ENCODE data around the gene CC2D2A.

The CC2D2A gene

DNA sequence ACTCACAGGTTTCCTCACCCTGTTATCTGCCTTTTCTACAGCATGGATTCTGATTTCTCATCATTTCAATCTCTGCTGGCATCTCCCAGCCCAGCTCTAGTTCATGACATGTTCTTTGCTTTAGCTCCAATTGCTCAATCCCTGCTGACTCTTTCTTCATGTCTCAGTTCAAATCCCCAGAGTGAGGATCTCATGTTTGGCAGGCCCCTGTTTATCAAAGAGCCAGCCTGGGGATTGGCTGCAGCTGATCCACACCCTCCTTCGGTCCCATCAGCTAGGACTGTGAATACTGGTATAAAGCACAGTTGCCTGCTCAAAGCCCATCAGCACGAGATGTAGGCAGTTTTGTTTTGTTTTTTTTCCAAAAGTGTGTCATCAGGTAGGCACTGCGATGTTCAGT is 14.4 kb upstream of the CC2D2A start:
- TF ChIP-seq, protein P1, sequence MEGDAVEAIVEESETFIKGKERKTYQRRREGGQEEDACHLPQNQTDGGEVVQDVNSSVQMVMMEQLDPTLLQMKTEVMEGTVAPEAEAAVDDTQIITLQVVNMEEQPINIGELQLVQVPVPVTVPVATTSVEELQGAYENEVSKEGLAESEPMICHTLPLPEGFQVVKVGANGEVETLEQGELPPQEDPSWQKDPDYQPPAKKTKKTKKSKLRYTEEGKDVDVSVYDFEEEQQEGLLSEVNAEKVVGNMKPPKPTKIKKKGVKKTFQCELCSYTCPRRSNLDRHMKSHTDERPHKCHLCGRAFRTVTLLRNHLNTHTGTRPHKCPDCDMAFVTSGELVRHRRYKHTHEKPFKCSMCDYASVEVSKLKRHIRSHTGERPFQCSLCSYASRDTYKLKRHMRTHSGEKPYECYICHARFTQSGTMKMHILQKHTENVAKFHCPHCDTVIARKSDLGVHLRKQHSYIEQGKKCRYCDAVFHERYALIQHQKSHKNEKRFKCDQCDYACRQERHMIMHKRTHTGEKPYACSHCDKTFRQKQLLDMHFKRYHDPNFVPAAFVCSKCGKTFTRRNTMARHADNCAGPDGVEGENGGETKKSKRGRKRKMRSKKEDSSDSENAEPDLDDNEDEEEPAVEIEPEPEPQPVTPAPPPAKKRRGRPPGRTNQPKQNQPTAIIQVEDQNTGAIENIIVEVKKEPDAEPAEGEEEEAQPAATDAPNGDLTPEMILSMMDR (IDR thresholded peaks at IDR 0.05; ENCODE audit: insufficient read depth, low read length, poor library complexity, severe bottlenecking), result no peak
- peaks cover 2% of the 10 kb centered on the region; the same call in 1 of the 2 replicates for H3K27me3 ChIP-seq (replicated peaks; ENCODE audit: control insufficient read depth, insufficient read depth, low read length)
- no peaks in the 10 kb centered on the region for H3K36me3 ChIP-seq (ENCODE audit: control insufficient read depth, insufficient read depth, low read length)
- H3K4me3 ChIP-seq (replicated peaks; ENCODE audit: low read depth, low read length), result no peak overlapping the region
- no peak for DNase-seq (ENCODE audit: extremely low read depth, insufficient read length)

DNA sequence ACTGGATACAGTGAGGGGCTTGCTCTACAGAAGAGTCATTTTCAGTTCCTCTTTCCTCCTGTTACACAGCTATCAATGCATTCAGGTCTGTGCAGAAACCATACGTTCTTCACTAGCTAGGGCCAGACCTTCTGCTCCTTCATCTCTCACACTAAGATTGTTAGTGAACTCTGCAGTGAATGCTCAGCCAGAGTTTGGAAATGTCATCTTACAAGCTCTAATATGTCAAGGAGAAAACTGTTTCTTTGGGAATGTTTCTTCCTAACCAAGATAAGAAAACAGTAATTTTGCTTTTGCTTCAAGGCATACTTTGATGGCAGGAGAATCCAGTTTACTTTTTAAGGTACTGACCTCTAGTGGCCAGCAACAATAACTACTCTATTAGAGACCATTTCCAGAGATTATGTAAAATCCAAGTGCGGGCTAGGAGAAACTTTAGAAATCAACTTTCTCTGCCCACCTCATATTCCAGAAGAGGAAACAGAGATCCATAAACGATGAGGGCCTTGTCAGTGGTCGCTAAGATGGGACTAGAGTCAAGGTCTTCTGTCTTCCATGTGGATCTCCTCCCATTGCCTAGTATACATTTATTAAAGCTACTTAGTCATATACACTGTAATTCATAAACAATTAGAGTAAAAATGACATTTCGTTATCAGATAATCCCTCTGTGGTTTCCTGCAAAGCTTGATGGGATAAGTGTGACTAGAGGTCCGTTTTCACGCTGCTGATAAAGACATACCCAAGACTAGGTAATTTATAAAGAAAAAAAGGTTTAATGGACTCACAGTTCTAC is 12.1 kb upstream of the CC2D2A start:
- Histone ChIP-seq H3K27me3 (replicated peaks; ENCODE audit: control insufficient read depth, insufficient read depth, low read length) (peaks cover 2% of the 10 kb centered on the region; the same call in 1 of the 2 replicates), H3K36me3 (ENCODE audit: control insufficient read depth, insufficient read depth, low read length) (no peaks in the 10 kb centered on the region), H3K4me3 (replicated peaks; ENCODE audit: low read depth, low read length) (no peak overlapping the region)
- peak; percentile 26 for DNase-seq (ENCODE audit: extremely low read depth, insufficient read length)
- TF ChIP-seq, protein P1 (IDR thresholded peaks at IDR 0.05; ENCODE audit: insufficient read depth, low read length, poor library complexity, severe bottlenecking), result peak; percentile 75

DNA sequence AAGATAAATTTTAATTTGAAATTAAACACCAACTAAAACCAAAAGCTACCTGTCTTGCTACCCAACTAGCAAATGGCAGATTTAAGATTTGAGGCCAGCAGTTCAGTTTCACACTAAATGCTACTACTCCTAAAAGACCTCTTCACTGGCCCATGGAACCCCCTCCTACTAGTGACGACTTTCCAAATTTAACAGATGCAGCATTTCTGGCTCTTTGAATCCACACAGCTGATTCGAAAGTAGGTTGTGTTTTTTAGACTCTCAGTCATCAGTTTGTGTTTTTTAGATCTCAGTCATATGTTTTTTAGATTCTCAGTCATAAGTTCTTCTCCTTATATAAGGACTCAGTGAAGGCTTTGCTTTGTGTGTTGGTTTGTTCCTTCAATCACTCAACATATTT is 11.1 kb upstream of the CC2D2A start:
- TF ChIP-seq, protein P1 (IDR thresholded peaks at IDR 0.05; ENCODE audit: insufficient read depth, low read length, poor library complexity, severe bottlenecking), result no peak
- H3K36me3 ChIP-seq (ENCODE audit: control insufficient read depth, insufficient read depth, low read length), result no peaks in the 10 kb centered on the region

DNA sequence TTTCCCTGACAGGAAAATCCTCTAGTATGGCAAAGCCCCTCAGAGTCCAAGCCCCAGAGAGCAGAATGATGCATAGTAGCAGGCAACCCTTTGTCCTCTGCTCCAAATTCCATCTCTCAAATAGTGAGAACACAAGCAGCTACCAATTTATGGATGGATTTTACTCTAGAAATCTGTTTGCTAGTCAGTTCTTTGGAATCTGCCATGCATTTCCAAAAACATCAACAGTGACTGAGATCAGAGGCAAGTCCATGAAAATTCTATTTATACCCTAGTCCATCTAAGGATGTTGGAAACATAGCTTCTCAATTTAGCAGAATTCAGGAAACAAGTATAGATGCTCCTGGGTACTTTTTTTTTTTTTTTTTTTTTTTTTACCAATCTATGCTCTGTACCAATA is 10.0 kb upstream of the CC2D2A start:
- DNase-seq (ENCODE audit: extremely low read depth, insufficient read length), result no peak
- Histone ChIP-seq H3K27me3 (replicated peaks; ENCODE audit: control insufficient read depth, insufficient read depth, low read length) (peaks cover 2% of the 10 kb centered on the region; the same call in 1 of the 2 replicates), H3K36me3 (ENCODE audit: control insufficient read depth, insufficient read depth, low read length) (no peaks in the 10 kb centered on the region), H3K4me3 (replicated peaks; ENCODE audit: low read depth, low read length) (no peak overlapping the region)
- TF ChIP-seq, protein P1 (IDR thresholded peaks at IDR 0.05; ENCODE audit: insufficient read depth, low read length, poor library complexity, severe bottlenecking), result no peak

More for the DNA sequence above, 11.1 kb upstream of the CC2D2A start:
- no peak for DNase-seq (ENCODE audit: extremely low read depth, insufficient read length)
- peaks cover 2% of the 10 kb centered on the region; the same call in 1 of the 2 replicates for H3K27me3 ChIP-seq (replicated peaks; ENCODE audit: control insufficient read depth, insufficient read depth, low read length)
- no peak overlapping the region for H3K4me3 ChIP-seq (replicated peaks; ENCODE audit: low read depth, low read length)

DNA sequence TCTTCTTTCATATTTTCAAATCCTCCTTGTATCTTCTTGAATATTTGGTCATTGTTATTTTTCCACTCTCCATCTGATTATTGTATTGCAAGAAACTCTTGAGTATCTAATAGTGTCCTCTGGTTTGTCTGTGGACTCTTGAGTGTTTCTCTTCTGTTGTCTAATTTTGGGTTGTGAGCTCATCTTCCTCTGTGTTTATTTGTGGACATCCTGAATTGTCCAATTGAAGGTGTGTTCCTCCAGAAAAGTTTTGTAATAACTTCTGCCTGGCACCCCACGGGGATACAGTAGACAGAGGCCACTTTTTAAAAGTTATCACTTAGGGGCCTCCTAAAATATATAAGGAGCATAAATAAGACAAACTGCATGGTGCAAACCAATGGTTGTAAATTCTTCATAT is 3.1 kb upstream of the CC2D2A start:
- TF ChIP-seq, protein P1 (IDR thresholded peaks at IDR 0.05; ENCODE audit: insufficient read depth, low read length, poor library complexity, severe bottlenecking), result no peak
- Histone ChIP-seq H3K4me3 (replicated peaks; ENCODE audit: low read depth, low read length) (no peak overlapping the region), H3K36me3 (ENCODE audit: control insufficient read depth, insufficient read depth, low read length) (no peaks in the 10 kb centered on the region), H3K27me3 (replicated peaks; ENCODE audit: control insufficient read depth, insufficient read depth, low read length) (no peaks in the 10 kb centered on the region)
- DNase-seq (ENCODE audit: extremely low read depth, insufficient read length), result no peak

Measured in GM06990 (cell line).